ENCODE results near the gene ADAMTS1. TPM values are rescaled to one million over a fixed set of nuclear protein-coding genes. Genes with fewer than 3 reads are reported as not detected.

The ADAMTS1 gene
- total RNA-seq, 1 experiment from 2014 or later = 4.1 TPM

GRCh38 chr21:26887251-26887650 is 42.0 kb upstream of the ADAMTS1 start:
- H3K36me3 Mint-ChIP-seq (ENCODE audit: insufficient read depth, unreplicated experiment) = no peaks in the 10 kb centered on the region
- intact Hi-C loops (cut with micrococcal nuclease; ENCODE audit: unreplicated experiment) = no loop called here
- BruUV-seq (replicated peaks) = no TSS peak
- H3K4me1 Mint-ChIP-seq (ENCODE audit: low read depth, unreplicated experiment) = no peaks in the 10 kb centered on the region
- CTCF ChIA-PET = no interaction called here
- no peak overlapping the region for H3K27ac Mint-ChIP-seq (ENCODE audit: unreplicated experiment)
- no peak for TF ChIP-seq CTCF (IDR thresholded peaks at IDR 0.05; ENCODE audit: unreplicated experiment)
- no peak for DNase-seq
- H3K4me3 Mint-ChIP-seq (ENCODE audit: low read depth, unreplicated experiment) = no peak overlapping the region
- no peaks in the 10 kb centered on the region for H3K27me3 Mint-ChIP-seq (ENCODE audit: unreplicated experiment)
- peaks cover 10% of the 10 kb centered on the region for H3K9me3 Mint-ChIP-seq (ENCODE audit: low read depth, unreplicated experiment)

GRCh38 chr21:26884436-26884835 is 39.2 kb upstream of the ADAMTS1 start:
- Mint-ChIP-seq H3K4me3 (ENCODE audit: low read depth, unreplicated experiment) (no peak overlapping the region), H3K9me3 (ENCODE audit: low read depth, unreplicated experiment) (peaks cover 10% of the 10 kb centered on the region), H3K27me3 (ENCODE audit: unreplicated experiment) (no peaks in the 10 kb centered on the region), H3K4me1 (ENCODE audit: low read depth, unreplicated experiment) (no peaks in the 10 kb centered on the region), H3K27ac (ENCODE audit: unreplicated experiment) (no peak overlapping the region), H3K36me3 (ENCODE audit: insufficient read depth, unreplicated experiment) (no peaks in the 10 kb centered on the region)
- intact Hi-C loops (cut with micrococcal nuclease; ENCODE audit: unreplicated experiment) = no loop called here
- no TSS peak for BruUV-seq (replicated peaks)
- CTCF ChIA-PET = interaction anchor here (1.3 kb wide), 1 partner anchor 9 kb away, joined by 3 read pairs; no protein-coding TSS in a partner anchor
- TF ChIP-seq CTCF (IDR thresholded peaks at IDR 0.05; ENCODE audit: unreplicated experiment) = no peak
- no peak for DNase-seq

- Mint-ChIP-seq H3K27ac (ENCODE audit: unreplicated experiment) (no peak overlapping the region), H3K4me3 (ENCODE audit: low read depth, unreplicated experiment) (no peak overlapping the region), H3K9me3 (ENCODE audit: low read depth, unreplicated experiment) (peaks cover 10% of the 10 kb centered on the region), H3K36me3 (ENCODE audit: insufficient read depth, unreplicated experiment) (no peaks in the 10 kb centered on the region), H3K4me1 (ENCODE audit: low read depth, unreplicated experiment) (no peaks in the 10 kb centered on the region), H3K27me3 (ENCODE audit: unreplicated experiment) (no peaks in the 10 kb centered on the region)
- TF ChIP-seq CTCF (IDR thresholded peaks at IDR 0.05; ENCODE audit: unreplicated experiment) = no peak
- DNase-seq = no peak
- no TSS peak for BruUV-seq (replicated peaks)
- CTCF ChIA-PET = no interaction called here
- intact Hi-C loops (cut with micrococcal nuclease; ENCODE audit: unreplicated experiment) = no loop called here
Measured at GRCh38 chr21:26883768-26884167, 38.6 kb upstream of the ADAMTS1 start.

- no peak for TF ChIP-seq CTCF (IDR thresholded peaks at IDR 0.05; ENCODE audit: unreplicated experiment)
- no TSS peak for BruUV-seq (replicated peaks)
- Mint-ChIP-seq H3K9me3 (ENCODE audit: low read depth, unreplicated experiment) (peaks cover 6% of the 10 kb centered on the region), H3K27ac (ENCODE audit: unreplicated experiment) (no peak overlapping the region), H3K4me1 (ENCODE audit: low read depth, unreplicated experiment) (no peaks in the 10 kb centered on the region), H3K36me3 (ENCODE audit: insufficient read depth, unreplicated experiment) (no peaks in the 10 kb centered on the region), H3K27me3 (ENCODE audit: unreplicated experiment) (no peaks in the 10 kb centered on the region), H3K4me3 (ENCODE audit: low read depth, unreplicated experiment) (no peak overlapping the region)
- DNase-seq = no peak
- CTCF ChIA-PET = interaction anchor here (0.6 kb wide), 1 partner anchor 819 kb away, joined by 3 read pairs; no protein-coding TSS in a partner anchor
- intact Hi-C loops (cut with micrococcal nuclease; ENCODE audit: unreplicated experiment) = loop anchor here (1.0 kb wide), 1 partner anchor 683 kb away; no protein-coding TSS in a partner anchor
Measured at GRCh38 chr21:26881504-26882228, 36.5 kb upstream of the ADAMTS1 start.

All from Calu3 (cell line).